Cardiac septum (tissue), 1 donor: ENCODE data around the gene GMPR. TPM values are rescaled to one million over a fixed set of nuclear protein-coding genes. Genes with fewer than 3 reads are reported as not detected.

Source experiments
- DNase-seq: peaks from one replicate; pipeline ENCODE4 v3.0.0-alpha.2; 2020; ENCODE audit warnings: low spot score
- intact Hi-C: fragments of 100-400 bp; cut with DNase I; formaldehyde crosslinking; loops from one replicate; pipeline ENCODE4 v1.14.0; 2022
- total RNA-seq: library from RNA; stranded (reverse); fragmentation: NEBNext Ultra II Directional; extraction: Animal tissue kit (Norgen Biotek cat#: 25700); gene quantifications from one replicate; pipeline ENCODE4 v1.2.1, GENCODE V29; 2021
- donor health status: DM: no; HTN: no; CAD: no.

The GMPR gene
- total RNA-seq, 1 donor from 2014 or later, result 71.0 TPM

GRCh38 chr6:16285467-16286150 is 47.2 kb downstream of the GMPR start:
- no peak for DNase-seq
- intact Hi-C loops, result no loop called here

- DNase-seq, result no peak
- intact Hi-C loops, result no loop called here
Observed at GRCh38 chr6:16286151-16286522, 47.8 kb downstream of the GMPR start.

GRCh38 chr6:16288163-16288562 is 49.8 kb downstream of the GMPR start:
- peak; percentile 70 for DNase-seq
- intact Hi-C loops, result no loop called here

GRCh38 chr6:16291739-16292138 is 53.4 kb downstream of the GMPR start:
- intact Hi-C loops, result no loop called here
- peak; percentile 15 for DNase-seq

- intact Hi-C loops, result no loop called here
- DNase-seq, result peak; percentile 31
Observed at GRCh38 chr6:16292432-16292831, 54.0 kb downstream of the GMPR start.

- peak; percentile 10 for DNase-seq
- intact Hi-C loops, result no loop called here
Observed at GRCh38 chr6:16292942-16293341, 54.6 kb downstream of the GMPR start.

GRCh38 chr6:16294371-16294770 is 56.0 kb downstream of the GMPR start:
- intact Hi-C loops, result no loop called here
- DNase-seq, result peak; percentile 67

GRCh38 chr6:16295060-16295459 is 56.7 kb downstream of the GMPR start:
- no peak for DNase-seq
- intact Hi-C loops, result no loop called here

- no peak for DNase-seq
- intact Hi-C loops, result no loop called here
Observed at GRCh38 chr6:16295471-16295870, 57.1 kb downstream of the GMPR start.

GRCh38 chr6:16296061-16296670 is 57.8 kb downstream of the GMPR start:
- intact Hi-C loops, result no loop called here

GRCh38 chr6:16299861-16300260 is 61.5 kb downstream of the GMPR start:
- intact Hi-C loops, result no loop called here
- DNase-seq, result no peak

More at GRCh38 chr6:16296061-16296670, 57.8 kb downstream of the GMPR start:
- no peak for DNase-seq

- intact Hi-C loops, result no loop called here
- no peak for DNase-seq
Observed at GRCh38 chr6:16301511-16301910, 63.1 kb downstream of the GMPR start.

- no peak for DNase-seq
- intact Hi-C loops, result no loop called here
Observed at GRCh38 chr6:16302721-16303552, 64.5 kb downstream of the GMPR start.

GRCh38 chr6:16305246-16305725 is 66.9 kb downstream of the GMPR start:
- peak; percentile 14 for DNase-seq

GRCh38 chr6:16305788-16306187 is 67.4 kb downstream of the GMPR start:
- DNase-seq, result no peak
- intact Hi-C loops, result no loop called here

More at GRCh38 chr6:16305246-16305725, 66.9 kb downstream of the GMPR start:
- intact Hi-C loops, result no loop called here

GRCh38 chr6:16306334-16306733 is 67.9 kb downstream of the GMPR start:
- intact Hi-C loops, result no loop called here
- no peak for DNase-seq

GRCh38 chr6:16311763-16312162 is 73.4 kb downstream of the GMPR start:
- peak; percentile 19 for DNase-seq
- intact Hi-C loops, result no loop called here

GRCh38 chr6:16313732-16314131 is 75.3 kb downstream of the GMPR start:
- DNase-seq, result peak; percentile 12
- intact Hi-C loops, result no loop called here

- intact Hi-C loops, result no loop called here
- DNase-seq, result no peak
Observed at GRCh38 chr6:16314296-16314695, 75.9 kb downstream of the GMPR start.

GRCh38 chr6:16316741-16317251 is 78.4 kb downstream of the GMPR start:
- DNase-seq, result no peak
- intact Hi-C loops, result loop anchor here (5.0 kb wide), 1 partner anchor 74 kb away; no protein-coding TSS in a partner anchor
